K562 (cell line): Measurements from ENCODE around the gene NOD1. TPM values are rescaled to one million over a fixed set of nuclear protein-coding genes. Genes with fewer than 3 reads are reported as not detected.
"Not testable (repeated sequence)": the region's sequence is repeated elsewhere in the genome, so short reads cannot be mapped to it uniquely, and the experiment has no call there.

Source experiments
- ATAC-seq: fragments of 200-7000 bp; cut with Tn5 transposase; 3 replicates; pipeline ENCODE4 v1.9.1; 2020; ENCODE audit warnings: moderate library complexity
- BruUV-seq: library from RNA; stranded (reverse); fragments of 400-500 nt; replicated peaks from 2 replicates; lab custom pipeline; 2021; lab: Mats Ljungman, UMichigan
- CTCF ChIA-PET: fragments of 300-600 bp; formaldehyde crosslinking; extraction: SDS; loops from one replicate; lab custom pipeline; 2021; ENCODE audit warnings: low intra/inter-chr PET ratio; lab: Yijun Ruan, JAX
- POLR2A ChIA-PET: fragments of 300-600, 350-650 bp; sonication (Branson Sonifier 250); formaldehyde crosslinking; extraction: SDS; loops from one replicate; lab custom pipeline; 2021; ENCODE audit warnings: antibody characterized with exemption, inconsistent platforms; lab: Yijun Ruan, JAX
- DNase-seq, 4 experiments: peaks; one replicate each; pipeline versions ENCODE4 v3.0.0 to v3.0.0-alpha.2; 2011 to 2018; ENCODE audit warnings: low spot score in 3 of 4, mixed read lengths in 3 of 4; ENCODE audit errors: extremely low read depth in 1 of 4
- FAIRE-seq: peaks from 2 replicates; lab custom pipeline; 2011; peaks lifted over from hg19 to GRCh38; lab: Jason Lieb, UNC
- H2AFZ ChIP-seq: 2 replicates; pipeline ENCODE4 v1.6.0; 2011; ENCODE audit warnings: low read depth, low read length, control low read depth, inconsistent platforms
- H3K27ac ChIP-seq: fragments of 200-600 bp; 3 replicates; pipeline ENCODE4 v1.8.0; 2011; ENCODE audit warnings: low read depth, mild to moderate bottlenecking, control low read depth, inconsistent platforms, low read length, moderate library complexity, mixed read lengths; ENCODE audit errors: extremely low read depth
- H3K27me3 ChIP-seq, 2 experiments: fragments of 300-600 bp in 1 of 2; 2 replicates in 1 of 2; 3 replicates in 1 of 2; pipeline versions ENCODE4 v1.6.0 to v1.8.0; 2011; ENCODE audit warnings: inconsistent platforms in 2 of 2, low read length in 2 of 2, mild to moderate bottlenecking in 1 of 2, mixed read lengths in 1 of 2, moderate library complexity in 1 of 2; ENCODE audit not compliant: control insufficient read depth in 2 of 2, insufficient read depth in 2 of 2
- H3K36me3 ChIP-seq: fragments of 300-600 bp; 3 replicates; pipeline ENCODE4 v1.8.0; 2011; ENCODE audit warnings: mild to moderate bottlenecking, low read length, inconsistent platforms; ENCODE audit not compliant: control insufficient read depth, insufficient read depth
- H3K4me1 ChIP-seq, 2 experiments: fragments of 200-600 bp in 1 of 2; replicated peaks in 1 of 2; 2 replicates in 1 of 2; 3 replicates in 1 of 2; pipeline versions ENCODE4 v1.5.1 to v1.8.0; 2011; ENCODE audit warnings: inconsistent platforms in 2 of 2, low read length in 2 of 2, mild to moderate bottlenecking in 1 of 2, mixed read lengths in 1 of 2, moderate library complexity in 1 of 2; ENCODE audit not compliant: control insufficient read depth in 2 of 2, insufficient read depth in 2 of 2
- H3K4me2 ChIP-seq: 2 replicates; pipeline ENCODE4 v1.6.1; 2011; ENCODE audit warnings: low read length, control low read depth, inconsistent platforms, mixed read lengths; ENCODE audit not compliant: insufficient read depth
- H3K4me3 ChIP-seq: fragments of 200-600 bp; sonication (generic), shearing (Covaris generic); 2 replicates; pipeline ENCODE4 v1.5.1; 2016; ENCODE audit warnings: control low read depth, inconsistent platforms
- H3K79me2 ChIP-seq: fragments of 200-600 bp; 3 replicates; pipeline ENCODE4 v1.8.0; 2011; ENCODE audit warnings: low read length, inconsistent platforms; ENCODE audit not compliant: control insufficient read depth, insufficient read depth
- H3K9ac ChIP-seq, 2 experiments: 2 replicates each; pipeline versions ENCODE4 v1.6.0 to v1.6.1; 2011; ENCODE audit warnings: low read depth in 2 of 2, low read length in 2 of 2, control low read depth in 1 of 2, inconsistent platforms in 1 of 2, mild to moderate bottlenecking in 1 of 2, mixed read lengths in 1 of 2; ENCODE audit not compliant: insufficient read depth in 1 of 2
- H3K9me1 ChIP-seq: one replicate; pipeline ENCODE4 v1.6.0; 2011; ENCODE audit warnings: inconsistent platforms, mild to moderate bottlenecking, low read length, moderate library complexity; ENCODE audit not compliant: control insufficient read depth, insufficient read depth
- H3K9me3 ChIP-seq: replicated peaks from 2 replicates; pipeline ENCODE4 v1.5.1; 2011; ENCODE audit warnings: low read depth, low read length, inconsistent platforms; ENCODE audit not compliant: control insufficient read depth, insufficient read depth
- H4K20me1 ChIP-seq: replicated peaks from 2 replicates; pipeline ENCODE4 v1.6.1; 2011; ENCODE audit warnings: low read length, inconsistent platforms, mixed read lengths; ENCODE audit not compliant: control insufficient read depth, insufficient read depth
- BRF2 ChIP-seq: IDR thresholded peaks from 3 replicates; pipeline ENCODE4 v1.6.1; 2011; ENCODE audit warnings: borderline replicate concordance, mild to moderate bottlenecking; ENCODE audit not compliant: insufficient read length, insufficient read depth
- CBX2 ChIP-seq: fragments of 200-600 bp; sonication (generic); IDR thresholded peaks from one replicate; pipeline ENCODE4 v1.6.1; 2012; ENCODE audit warnings: mild to moderate bottlenecking, low read length, inconsistent platforms; ENCODE audit not compliant: insufficient read depth, poor library complexity, severe bottlenecking
- CGGBP1 ChIP-seq: fragments of 250-450 bp; sonication (Bioruptor Pico); IDR thresholded peaks from 2 replicates; pipeline ENCODE4 v1.9.0; 2021; ENCODE audit warnings: mild to moderate bottlenecking
- EP400 ChIP-seq: fragments of 450-650 bp; IDR thresholded peaks from 2 replicates; pipeline ENCODE4 v1.6.1; 2017; ENCODE audit warnings: antibody characterized with exemption, mild to moderate bottlenecking, moderate library complexity
- HMGXB4 ChIP-seq: sonication (generic); formaldehyde crosslinking; IDR thresholded peaks from 2 replicates; pipeline ENCODE4 v1.8.1; 2023; ENCODE audit warnings: mild to moderate bottlenecking, missing genetic modification reagents
- KDM4B ChIP-seq, 2 experiments: fragments of 450-650 bp in 1 of 2; sonication (generic) in 1 of 2; IDR thresholded peaks; 2 replicates each; pipeline ENCODE4 v1.6.1; 2016 to 2017; ENCODE audit warnings: borderline replicate concordance in 2 of 2, antibody characterized with exemption in 1 of 2, low read depth in 1 of 2, mild to moderate bottlenecking in 1 of 2
- NFYB ChIP-seq: IDR thresholded peaks from 2 replicates; pipeline ENCODE4 v1.6.1; 2011; ENCODE audit warnings: mild to moderate bottlenecking, moderate library complexity; ENCODE audit not compliant: insufficient read length; ENCODE audit errors: extremely low read depth
- PHB2 ChIP-seq: fragments of 450-650 bp; IDR thresholded peaks from 2 replicates; pipeline ENCODE4 v1.6.1; 2017; ENCODE audit warnings: low read depth
- RCOR1 ChIP-seq, 2 experiments: IDR thresholded peaks; 2 replicates each; pipeline ENCODE4 v1.6.1; 2012; ENCODE audit warnings: low read depth in 2 of 2, low read length in 2 of 2, borderline replicate concordance in 1 of 2, improper control_type of control experiment in 1 of 2
- STAG1 ChIP-seq: sonication (generic); formaldehyde crosslinking; IDR thresholded peaks from 2 replicates; pipeline ENCODE4 v1.5.0; 2020; ENCODE audit warnings: missing genetic modification reagents, borderline replicate concordance
- WGBS: fragments of 100-300 bp; shearing (Covaris generic); methylation state at CpG from one replicate; pipeline ENCODE4 v1.1.6; 2016; ENCODE audit warnings: low coverage, mixed read lengths; ENCODE audit not compliant: insufficient coverage; ENCODE audit errors: missing lambda C conversion rate; 5-methylcytosine and 5-hydroxymethylcytosine counted together
- in situ Hi-C: fragments of 300-500 bp; cut with MboI; formaldehyde crosslinking; loops from 4 replicates; pipeline ENCODE4 v1.15.0; 2018; ENCODE audit warnings: inconsistent platforms, mixed read lengths
- intact Hi-C: fragments of 100-400 bp; cut with micrococcal nuclease; formaldehyde crosslinking; loops from 2 replicates; pipeline ENCODE4 v1.14.2; 2022
- polyA plus RNA-seq, 8 experiments: library from polyadenylated mRNA; depleted of rRNA in 4 of 8; stranded (reverse) in 5 of 8; unstranded in 3 of 8; fragments of >200 nt; fragmentation: Nextera tagmentation in 2 of 8; fragmentation: Illumina TruSeq in 1 of 8; extraction: Ambion mirVana in 2 of 8; extraction: Trizol in 1 of 8; gene quantifications; 2 replicates each; pipeline versions ENCODE4 v1.2.1 to v1.2.3, GENCODE V29; 2011 to 2014; ENCODE audit warnings: inconsistent platforms in 1 of 8, missing spikeins in 1 of 8
- total RNA-seq, 7 experiments: library from RNA; depleted of rRNA in 6 of 7; stranded (reverse); fragments of >200 nt in 6 of 7; fragmentation: Illumina TruSeq in 2 of 7; extraction: Trizol in 2 of 7; gene quantifications; 2 replicates each; pipeline versions ENCODE4 v1.2.1 to v1.2.3, GENCODE V29; 2011 to 2021; ENCODE audit warnings: low replicate concordance in 1 of 7

Gene NOD1
- total and polyA plus RNA-seq, 9 of the 15 experiments (the other 6 are each of a cell fraction or from before 2014, with no cell fraction given) = 0.34 to 7.1 (median 4.7) TPM

GRCh38 chr7:30507346-30507900, 28.8 kb upstream of the NOD1 start:
- BruUV-seq, H3K4me3 ChIP-seq, H3K27ac ChIP-seq, H3K9me3 ChIP-seq, H3K4me2 ChIP-seq, in situ Hi-C loops, H3K27me3 ChIP-seq, ATAC-seq, H4K20me1 ChIP-seq, H3K9me1 ChIP-seq, FAIRE-seq: not testable (repeated sequence)
- POLR2A ChIA-PET = interaction anchor here (1.0 kb wide), 1 partner anchor 8 kb away, joined by 3 read pairs; no protein-coding TSS in a partner anchor
- H3K79me2 ChIP-seq = peaks cover 22% of the 10 kb centered on the region
- H3K4me1 ChIP-seq = peaks cover 12 to 16% of the 10 kb centered on the region in 2 experiments; a peak in 4 of 5 replicates
- WGBS = 61% methylated on average over 9 of the region's 9 CpGs
- peak; percentile 74 for TF ChIP-seq NFYB
- TF ChIP-seq, all 486 proteins: peak for 1; not testable (repeated sequence) for 485
- H3K36me3 ChIP-seq, H3K9ac ChIP-seq, DNase-seq, H2AFZ ChIP-seq, CTCF ChIA-PET: not testable (repeated sequence)
- intact Hi-C loops = loop anchor here (5.0 kb wide), 1 partner anchor 225 kb away; the partner anchor contains the start of gene ZNRF2

GRCh38 chr7:30505174-30505697, 26.7 kb upstream of the NOD1 start:
- BruUV-seq = TSS peak; percentile 96
- ATAC-seq (peak; percentile 48), DNase-seq (no peak), FAIRE-seq (no peak)
- Histone ChIP-seq H3K27ac (peak overlapping the region; percentile 82), H3K4me2 (peak overlapping the region; percentile 98), H3K79me2 (peaks cover 44% of the 10 kb centered on the region), H3K27me3 (no peaks in the 10 kb centered on the region), H4K20me1 (no peaks in the 10 kb centered on the region), H3K4me1 (peaks cover 14 to 16% of the 10 kb centered on the region in 2 experiments; a peak in 4 of 5 replicates), H3K9ac (peak overlapping the region; percentile 82 to 91), H2AFZ (peak overlapping the region; percentile 99), H3K4me3 (peak overlapping the region; percentile 82), H3K9me3 (no peaks in the 10 kb centered on the region), H3K36me3 (peaks cover 24% of the 10 kb centered on the region), H3K9me1 (no peaks in the 10 kb centered on the region)
- ChIA-PET POLR2A (interaction anchor here (0.6 to 1.5 kb wide), 5 partner anchors 11 to 650 kb away, joined by 3 to 5 read pairs (median 4); no protein-coding TSS in a partner anchor), CTCF (no interaction called here)
- 3% methylated on average over 19 of the region's 19 CpGs for WGBS
- intact Hi-C loops (loop anchor here (5.0 kb wide), 1 partner anchor 223 kb away; the partner anchor contains the start of gene ZNRF2), in situ Hi-C loops (no loop called here)
- TF ChIP-seq CGGBP1 (CRISPR knock-in tag) (no peak), EP400 (peak; percentile 52; the same call in 1 of the 2 replicates), BRF2 (no peak), KDM4B (IDR thresholded peaks at IDR 0.05; ENCODE audit: borderline replicate concordance in 2 of 2, low read depth in 1 of 2) (peak in 1 of 2 experiments; percentile 15; a peak in 1 of 4 replicates), PHB2 (no peak), HMGXB4 (no peak), CBX2 (no peak), RCOR1 (IDR thresholded peaks at IDR 0.05; ENCODE audit: borderline replicate concordance in 1 of 2, low read depth in 2 of 2, low read length in 2 of 2) (no peak), STAG1 (CRISPR knock-in tag) (no peak)
